Measurements from ENCODE around the gene PISD.

The PISD gene

DNA sequence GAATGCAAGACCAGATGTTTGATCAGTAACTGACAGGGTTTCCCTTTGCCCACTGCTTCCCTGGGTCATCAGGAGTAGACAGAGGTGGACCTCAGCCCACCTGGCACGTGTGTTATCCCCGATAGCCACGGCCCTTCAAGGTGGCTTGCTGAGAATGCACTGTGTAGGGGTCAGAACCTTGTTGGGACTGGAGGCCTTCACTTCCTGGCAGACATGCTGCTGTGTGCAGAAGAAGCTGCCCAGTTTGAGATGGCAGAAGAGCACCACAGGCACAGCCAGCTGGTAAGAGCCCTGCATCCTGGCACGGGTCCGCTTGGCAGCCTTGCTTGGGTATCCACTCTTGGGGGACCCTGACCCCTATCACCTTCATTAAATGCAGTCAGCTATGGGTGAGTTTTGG lies 83.8 kb downstream of the PISD start:
- in situ Hi-C loops (cut with MboI; ENCODE audit: low sequenced_read_pairs) = no loop called here

DNA sequence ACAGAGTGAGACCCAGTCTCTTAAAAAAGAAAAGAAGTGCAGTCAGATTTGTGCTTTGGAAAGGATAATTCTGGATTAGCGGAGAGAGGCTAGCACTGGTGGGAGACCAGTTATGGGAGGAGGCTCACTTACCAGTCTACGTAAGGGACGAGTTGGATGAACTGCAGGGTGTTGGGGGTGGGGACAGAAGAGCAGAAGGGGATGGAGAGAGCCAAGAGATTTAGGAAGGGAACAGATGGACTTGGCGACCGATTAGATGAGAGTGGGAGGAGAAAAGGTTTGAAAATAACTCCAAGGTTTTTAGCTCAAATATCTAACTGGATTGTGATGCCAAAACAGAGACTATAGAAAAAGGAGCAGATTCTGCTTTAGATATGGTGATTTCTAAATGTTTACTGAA lies 84.3 kb downstream of the PISD start:
- in situ Hi-C loops (cut with MboI; ENCODE audit: low sequenced_read_pairs) = no loop called here

DNA sequence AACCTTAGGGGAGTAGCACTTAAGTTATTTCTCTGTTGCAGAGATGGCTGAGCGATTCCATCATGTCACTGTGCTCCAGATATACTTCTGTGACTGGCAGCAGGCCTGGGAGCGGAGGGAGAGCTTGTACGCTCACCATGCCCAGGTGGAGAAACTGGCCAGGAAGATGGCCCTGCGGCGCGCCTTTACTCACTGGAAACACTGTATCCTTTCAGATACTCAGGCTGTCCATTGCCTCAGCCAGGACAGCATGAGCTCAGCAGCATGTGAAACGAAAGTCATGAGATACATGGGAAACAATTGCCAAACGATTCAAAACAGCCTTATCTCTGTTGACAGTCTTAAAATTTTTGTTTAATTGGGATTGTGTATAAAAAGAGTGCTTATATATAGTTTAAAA lies 86.8 kb downstream of the PISD start:
- in situ Hi-C loops (cut with MboI; ENCODE audit: low sequenced_read_pairs) = no loop called here

DNA sequence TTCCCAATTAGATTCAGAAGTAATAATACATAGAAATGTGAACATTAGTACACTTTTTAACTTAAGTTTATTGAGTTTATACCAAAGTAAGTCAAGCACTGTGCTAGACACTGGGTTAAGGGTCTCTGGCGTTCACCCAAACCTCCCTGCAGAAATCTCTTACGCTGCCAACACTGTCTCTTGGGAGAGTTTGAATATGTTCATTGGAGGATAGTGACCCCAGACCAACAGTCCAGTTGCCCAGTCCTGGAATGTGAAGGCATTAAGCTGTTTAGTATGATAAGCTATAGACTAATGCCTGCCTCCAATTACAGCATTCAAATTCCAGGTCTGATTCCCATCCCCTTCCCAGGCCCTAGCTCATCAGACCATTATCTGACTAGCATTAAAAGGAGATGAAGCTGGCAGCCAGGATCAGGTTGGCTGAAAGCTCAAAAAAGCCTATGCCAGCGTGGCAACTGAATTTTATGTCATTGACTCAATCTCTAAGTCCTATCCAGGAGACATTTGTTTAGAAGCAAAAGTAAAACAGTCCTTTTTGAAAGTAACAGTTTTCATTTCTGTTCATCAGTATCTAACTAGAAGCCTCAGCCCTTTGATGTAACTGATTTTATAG lies 87.9 kb downstream of the PISD start:
- in situ Hi-C loops (cut with MboI; ENCODE audit: low sequenced_read_pairs) = no loop called here

DNA sequence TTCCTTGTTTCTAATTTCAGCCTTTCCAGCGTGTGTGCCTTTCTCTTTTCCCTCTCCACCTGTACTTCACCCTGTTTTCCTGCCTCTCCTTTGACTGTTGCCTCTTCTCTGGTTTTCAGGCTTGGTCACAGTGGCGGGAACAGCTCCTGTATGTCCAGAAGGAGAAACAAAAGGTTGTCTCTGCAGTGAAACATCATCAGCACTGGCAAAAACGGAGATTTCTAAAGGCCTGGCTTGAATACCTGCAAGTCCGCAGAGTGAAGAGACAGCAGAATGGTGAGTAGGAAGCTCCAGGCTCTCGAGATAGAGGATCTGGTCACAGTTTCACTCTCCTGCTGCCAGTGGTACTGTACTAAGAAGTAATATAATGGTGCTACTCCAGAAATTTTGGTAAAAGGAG lies 89.1 kb downstream of the PISD start:
- in situ Hi-C loops (cut with MboI; ENCODE audit: low sequenced_read_pairs) = no loop called here

DNA sequence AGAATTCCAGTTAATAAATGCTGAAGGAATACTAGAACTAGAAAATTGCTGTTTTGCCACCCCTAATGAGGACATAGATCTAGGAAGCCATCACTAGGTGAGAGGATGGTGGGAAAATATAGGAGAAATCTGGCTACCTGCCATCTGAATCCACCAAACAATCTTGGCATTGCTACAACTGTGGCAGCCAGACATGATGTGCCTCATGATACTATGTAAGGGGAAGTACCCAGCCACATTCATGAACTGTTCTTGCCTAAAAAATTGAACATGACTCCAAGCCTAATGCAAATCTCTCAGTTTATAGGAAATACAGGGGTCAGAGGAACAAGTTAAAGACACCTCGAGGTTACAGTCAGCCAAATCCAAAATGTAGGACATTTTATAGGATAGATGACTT lies 92.9 kb downstream of the PISD start:
- in situ Hi-C loops (cut with MboI; ENCODE audit: low sequenced_read_pairs) = no loop called here
